Large intestine (tissue), 3 donors: ENCODE data around the gene CDC27. TPM values are rescaled to one million over a fixed set of nuclear protein-coding genes. Genes with fewer than 3 reads are reported as not detected.
"Not testable (repeated sequence)": the region's sequence is repeated elsewhere in the genome, so short reads cannot be mapped to it uniquely, and the experiment has no call there.

Experiments used
- DNase-seq, 2 donors: peaks; one replicate each; pipeline versions ENCODE4 v3.0.0 to v3.0.0-alpha.2; 2013
- H3K27ac ChIP-seq: one replicate; pipeline ENCODE4 v1.5.1; 2013; ENCODE audit warnings: low read length
- H3K27me3 ChIP-seq: 2 replicates; pipeline ENCODE4 v1.6.1; 2013; ENCODE audit warnings: low read length; ENCODE audit not compliant: control insufficient read depth, insufficient read depth
- H3K36me3 ChIP-seq: 2 replicates; pipeline ENCODE4 v1.6.1; 2013; ENCODE audit warnings: low read length; ENCODE audit not compliant: control insufficient read depth, insufficient read depth
- H3K4me1 ChIP-seq: one replicate; pipeline ENCODE4 v1.6.1; 2013; ENCODE audit warnings: low read length; ENCODE audit not compliant: control insufficient read depth, insufficient read depth
- H3K4me3 ChIP-seq: one replicate; pipeline ENCODE4 v1.5.1; 2013; ENCODE audit warnings: low read length
- H3K9me3 ChIP-seq: one replicate; pipeline ENCODE4 v1.6.1; 2013; ENCODE audit warnings: mild to moderate bottlenecking, low read depth, low read length, moderate library complexity; ENCODE audit not compliant: control insufficient read depth
- WGBS: methylation state at CpG from one replicate; pipeline ENCODE4 v1.1.5; 2013; ENCODE audit warnings: low lambda C conversion rate; ENCODE audit not compliant: insufficient coverage; 5-methylcytosine and 5-hydroxymethylcytosine counted together
- polyA plus RNA-seq: library from polyadenylated mRNA; unstranded; fragments of 120-200 nt; gene quantifications from one replicate; pipeline ENCODE4 v1.2.1, GENCODE V29; 2013

The CDC27 gene
- polyA plus RNA-seq, 1 donor = 33.5 TPM

- H3K4me3 ChIP-seq = no peak overlapping the region
- peaks cover 33% of the 10 kb centered on the region for H3K4me1 ChIP-seq
- 17% methylated on average over 1 of the region's 7 CpGs for WGBS
- no peaks in the 10 kb centered on the region for H3K36me3 ChIP-seq
- H3K9me3 ChIP-seq = peaks cover 5% of the 10 kb centered on the region
- H3K27me3 ChIP-seq = no peaks in the 10 kb centered on the region
- DNase-seq = no peak
- H3K27ac ChIP-seq = no peak overlapping the region
Measured at GRCh38 chr17:47220531-47220999, 31.5 kb upstream of the CDC27 start.

- no peaks in the 10 kb centered on the region for H3K36me3 ChIP-seq
- H3K9me3 ChIP-seq = peaks cover 5% of the 10 kb centered on the region
- no peak overlapping the region for H3K4me3 ChIP-seq
- no peak overlapping the region for H3K27ac ChIP-seq
- H3K4me1 ChIP-seq = peaks cover 33% of the 10 kb centered on the region
- no peaks in the 10 kb centered on the region for H3K27me3 ChIP-seq
- no CpG with 5 or more reads among the region's 21 CpGs for WGBS
- no peak for DNase-seq
Measured at GRCh38 chr17:47219621-47220475, 30.8 kb upstream of the CDC27 start.

GRCh38 chr17:47218896-47219430, 29.9 kb upstream of the CDC27 start:
- no peak overlapping the region for H3K4me3 ChIP-seq
- H3K27me3 ChIP-seq = no peaks in the 10 kb centered on the region
- peaks cover under 1% of the 10 kb centered on the region for H3K9me3 ChIP-seq
- no peak overlapping the region for H3K27ac ChIP-seq
- peak in 1 of 2 donors; percentile 40 for DNase-seq
- no peaks in the 10 kb centered on the region for H3K36me3 ChIP-seq
- no CpG with 5 or more reads among the region's 6 CpGs for WGBS
- peaks cover 33% of the 10 kb centered on the region for H3K4me1 ChIP-seq

GRCh38 chr17:47217279-47217678, 28.2 kb upstream of the CDC27 start:
- peaks cover 21% of the 10 kb centered on the region for H3K4me1 ChIP-seq
- not testable (repeated sequence) for H3K36me3 ChIP-seq, H3K27ac ChIP-seq, H3K27me3 ChIP-seq, H3K9me3 ChIP-seq, H3K4me3 ChIP-seq, DNase-seq
- no CpG with 5 or more reads among the region's 2 CpGs for WGBS

- peaks cover 17% of the 10 kb centered on the region for H3K4me1 ChIP-seq
- not testable (repeated sequence) for H3K27me3 ChIP-seq, H3K9me3 ChIP-seq, H3K27ac ChIP-seq, H3K4me3 ChIP-seq, H3K36me3 ChIP-seq, DNase-seq
- no CpG with 5 or more reads among the region's 4 CpGs for WGBS
Measured at GRCh38 chr17:47216821-47217220, 27.7 kb upstream of the CDC27 start.

- H3K9me3 ChIP-seq = no peaks in the 10 kb centered on the region
- H3K4me3 ChIP-seq = no peak overlapping the region
- no peaks in the 10 kb centered on the region for H3K27me3 ChIP-seq
- peaks cover 12% of the 10 kb centered on the region for H3K4me1 ChIP-seq
- WGBS = 100% methylated on average over 1 of the region's 3 CpGs
- no peak overlapping the region for H3K27ac ChIP-seq
- DNase-seq = no peak
- no peaks in the 10 kb centered on the region for H3K36me3 ChIP-seq
Measured at GRCh38 chr17:47214931-47215330, 25.8 kb upstream of the CDC27 start.

GRCh38 chr17:47213540-47213939, 24.4 kb upstream of the CDC27 start:
- H3K27me3 ChIP-seq = no peaks in the 10 kb centered on the region
- no peak for DNase-seq
- no peak overlapping the region for H3K27ac ChIP-seq
- peaks cover 3% of the 10 kb centered on the region for H3K4me1 ChIP-seq
- H3K4me3 ChIP-seq = no peak overlapping the region
- WGBS = no CpG with 5 or more reads among the region's 4 CpGs
- no peaks in the 10 kb centered on the region for H3K36me3 ChIP-seq
- no peaks in the 10 kb centered on the region for H3K9me3 ChIP-seq

GRCh38 chr17:47212458-47212857, 23.4 kb upstream of the CDC27 start:
- Histone ChIP-seq H3K9me3 (no peaks in the 10 kb centered on the region), H3K4me1 (peaks cover 3% of the 10 kb centered on the region), H3K4me3 (no peak overlapping the region), H3K27me3 (no peaks in the 10 kb centered on the region), H3K36me3 (no peaks in the 10 kb centered on the region), H3K27ac (no peak overlapping the region)
- 50% methylated on average over 1 of the region's 2 CpGs for WGBS
- no peak for DNase-seq

- WGBS = no CpG with 5 or more reads among the region's 2 CpGs
- H3K4me1 ChIP-seq = peaks cover 6% of the 10 kb centered on the region
- H3K36me3 ChIP-seq = no peaks in the 10 kb centered on the region
- H3K27me3 ChIP-seq = no peaks in the 10 kb centered on the region
- no peak overlapping the region for H3K4me3 ChIP-seq
- DNase-seq = no peak
- no peaks in the 10 kb centered on the region for H3K9me3 ChIP-seq
- H3K27ac ChIP-seq = no peak overlapping the region
Measured at GRCh38 chr17:47210779-47211178, 21.7 kb upstream of the CDC27 start.

- WGBS = no CpG with 5 or more reads among the region's 3 CpGs
- Histone ChIP-seq H3K4me1 (peaks cover 13% of the 10 kb centered on the region), H3K27me3 (no peaks in the 10 kb centered on the region), H3K36me3 (no peaks in the 10 kb centered on the region), H3K4me3 (no peak overlapping the region), H3K9me3 (no peaks in the 10 kb centered on the region), H3K27ac (no peak overlapping the region)
- DNase-seq = no peak
Measured at GRCh38 chr17:47210105-47210504, 21.0 kb upstream of the CDC27 start.
